HEK293T (cell line): ENCODE measurements around the gene ZMYM2.

Experiments
- CTCF ChIA-PET: fragments of 350-600 bp; formaldehyde crosslinking; extraction: SDS; loops from one replicate; lab custom pipeline; 2021; ENCODE audit warnings: antibody characterized with exemption, inconsistent platforms; lab: Yijun Ruan, JAX
- POLR2A ChIA-PET: fragments of 350-600 bp; formaldehyde crosslinking; extraction: SDS; loops from one replicate; lab custom pipeline; 2020; ENCODE audit warnings: antibody characterized with exemption, inconsistent platforms; lab: Yijun Ruan, JAX
- DNase-seq: peaks from one replicate; pipeline ENCODE4 v3.0.0; 2012; ENCODE audit warnings: mixed read lengths; ENCODE audit errors: extremely low spot score
- ARNT ChIP-seq: fragments of 450-650 bp; IDR thresholded peaks from 2 replicates; pipeline ENCODE4 v1.6.1; 2017; ENCODE audit warnings: mild to moderate bottlenecking
- BHLHE40 ChIP-seq: fragments of 450-650 bp; IDR thresholded peaks from 2 replicates; pipeline ENCODE4 v1.6.1; 2016; ENCODE audit warnings: mild to moderate bottlenecking, moderate library complexity, borderline replicate concordance
- CTBP1 ChIP-seq: fragments of 450-650 bp; IDR thresholded peaks from 2 replicates; pipeline ENCODE4 v1.6.1; 2016; ENCODE audit warnings: borderline replicate concordance
- ELF4 ChIP-seq: fragments of 450-650 bp; IDR thresholded peaks from 2 replicates; pipeline ENCODE4 v1.6.1; 2017; ENCODE audit warnings: antibody characterized with exemption
- FOXA1 ChIP-seq: fragments of 450-650 bp; IDR thresholded peaks from 2 replicates; pipeline ENCODE4 v1.6.1; 2016; ENCODE audit warnings: mild to moderate bottlenecking
- FOXK2 ChIP-seq: fragments of 450-650 bp; IDR thresholded peaks from 2 replicates; pipeline ENCODE4 v1.6.1; 2016; ENCODE audit warnings: mild to moderate bottlenecking
- FOXM1 ChIP-seq: fragments of 450-650 bp; IDR thresholded peaks from 2 replicates; pipeline ENCODE4 v1.6.1; 2017; ENCODE audit warnings: mild to moderate bottlenecking, borderline replicate concordance
- HDGF ChIP-seq: fragments of 450-650 bp; IDR thresholded peaks from 2 replicates; pipeline ENCODE4 v1.6.1; 2017; ENCODE audit warnings: antibody characterized with exemption, borderline replicate concordance
- L3MBTL2 ChIP-seq: fragments of 450-650 bp; conservative IDR thresholded peaks from 2 replicates; pipeline ENCODE4 v1.6.1; 2016; ENCODE audit warnings: mild to moderate bottlenecking
- LEF1 ChIP-seq: fragments of 450-650 bp; IDR thresholded peaks from 2 replicates; pipeline ENCODE4 v1.6.1; 2017; ENCODE audit warnings: mild to moderate bottlenecking, borderline replicate concordance
- NFRKB ChIP-seq: fragments of 450-650 bp; IDR thresholded peaks from 2 replicates; pipeline ENCODE4 v1.6.1; 2016; ENCODE audit warnings: mild to moderate bottlenecking, moderate library complexity
- SP1 ChIP-seq: fragments of 450-650 bp; IDR thresholded peaks from 2 replicates; pipeline ENCODE4 v1.6.1; 2017
- SUZ12 ChIP-seq: fragments of 450-650 bp; IDR thresholded peaks from 2 replicates; pipeline ENCODE4 v1.6.1; 2016; ENCODE audit warnings: mild to moderate bottlenecking
- TARDBP ChIP-seq: fragments of 450-650 bp; IDR thresholded peaks from 2 replicates; pipeline ENCODE4 v1.6.1; 2016
- ZNF384 ChIP-seq: fragments of 450-650 bp; IDR thresholded peaks from 2 replicates; pipeline ENCODE4 v1.6.1; 2016
- TF ChIP-seq, protein P1 (sequence below): fragments of 450-650 bp; IDR thresholded peaks from 2 replicates; pipeline ENCODE4 v1.6.1; 2016

Gene ZMYM2

GRCh38 chr13:20043207-20043925 lies 84.8 kb downstream of the ZMYM2 start:
- ChIA-PET POLR2A (no interaction called here), CTCF (no interaction called here)
- no peak for TF ChIP-seq SP1
- no peak for TF ChIP-seq SUZ12
- TF ChIP-seq FOXM1, result no peak
- TF ChIP-seq ZNF384, result no peak
- TF ChIP-seq L3MBTL2, result no peak
- no peak for DNase-seq

- ChIA-PET CTCF (interaction anchor here (0.6 kb wide), 1 partner anchor 78 kb away, joined by 3 read pairs; no protein-coding TSS in a partner anchor), POLR2A (no interaction called here)
- TF ChIP-seq ARNT (no peak), L3MBTL2 (no peak), ZNF384 (no peak), SUZ12 (no peak), HDGF (no peak), FOXA1 (no peak), FOXM1 (no peak), SP1 (no peak), ELF4 (no peak), BHLHE40 (no peak), FOXK2 (no peak), LEF1 (no peak), TARDBP (no peak), NFRKB (no peak), CTBP1 (no peak)
- TF ChIP-seq, protein P1, sequence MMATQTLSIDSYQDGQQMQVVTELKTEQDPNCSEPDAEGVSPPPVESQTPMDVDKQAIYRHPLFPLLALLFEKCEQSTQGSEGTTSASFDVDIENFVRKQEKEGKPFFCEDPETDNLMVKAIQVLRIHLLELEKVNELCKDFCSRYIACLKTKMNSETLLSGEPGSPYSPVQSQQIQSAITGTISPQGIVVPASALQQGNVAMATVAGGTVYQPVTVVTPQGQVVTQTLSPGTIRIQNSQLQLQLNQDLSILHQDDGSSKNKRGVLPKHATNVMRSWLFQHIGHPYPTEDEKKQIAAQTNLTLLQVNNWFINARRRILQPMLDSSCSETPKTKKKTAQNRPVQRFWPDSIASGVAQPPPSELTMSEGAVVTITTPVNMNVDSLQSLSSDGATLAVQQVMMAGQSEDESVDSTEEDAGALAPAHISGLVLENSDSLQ, result no peak
- no peak for DNase-seq
Measured at GRCh38 chr13:20044086-20044485, 85.6 kb downstream of the ZMYM2 start.

- no peak for DNase-seq
- TF ChIP-seq L3MBTL2 (no peak), ELF4 (no peak)
- ChIA-PET POLR2A (no interaction called here), CTCF (no interaction called here)
Measured at GRCh38 chr13:20045950-20046548, 87.5 kb downstream of the ZMYM2 start.

GRCh38 chr13:20049558-20050473 lies 91.3 kb downstream of the ZMYM2 start:
- no peak for DNase-seq
- no peak for TF ChIP-seq BHLHE40
- no peak for TF ChIP-seq LEF1
- no peak for TF ChIP-seq SUZ12
- no peak for TF ChIP-seq L3MBTL2
- TF ChIP-seq FOXA1, result no peak
- TF ChIP-seq NFRKB, result no peak
- TF ChIP-seq TARDBP, result no peak
- TF ChIP-seq ELF4, result no peak
- TF ChIP-seq FOXK2, result no peak
- TF ChIP-seq ZNF384, result no peak
- no peak for TF ChIP-seq HDGF
- TF ChIP-seq ARNT, result no peak
- TF ChIP-seq CTBP1, result no peak
- TF ChIP-seq SP1, result no peak
- TF ChIP-seq FOXM1, result no peak
- ChIA-PET CTCF (no interaction called here), POLR2A (no interaction called here)

- CTCF ChIA-PET, result no interaction called here
Measured at GRCh38 chr13:20051366-20051765, 92.8 kb downstream of the ZMYM2 start.

GRCh38 chr13:20053016-20053415 lies 94.5 kb downstream of the ZMYM2 start:
- TF ChIP-seq CTBP1 (no peak), NFRKB (no peak), ZNF384 (no peak), BHLHE40 (no peak), FOXK2 (no peak), SP1 (no peak), LEF1 (no peak), FOXA1 (no peak), L3MBTL2 (no peak), SUZ12 (no peak), HDGF (no peak), ARNT (no peak), ELF4 (no peak), TARDBP (no peak), FOXM1 (no peak)
- TF ChIP-seq, protein P1, result no peak
- ChIA-PET POLR2A (no interaction called here), CTCF (no interaction called here)
- DNase-seq, result no peak

More at GRCh38 chr13:20051366-20051765, 92.8 kb downstream of the ZMYM2 start:
- TF ChIP-seq ZNF384 (no peak), LEF1 (no peak), FOXK2 (no peak), SUZ12 (no peak), FOXM1 (no peak), TARDBP (no peak), ARNT (no peak), HDGF (no peak), L3MBTL2 (no peak), NFRKB (no peak), FOXA1 (no peak), ELF4 (no peak), CTBP1 (no peak), BHLHE40 (no peak), SP1 (no peak)
- TF ChIP-seq, protein P1, result no peak
- no peak for DNase-seq
- POLR2A ChIA-PET, result no interaction called here
